ENCODE results near the gene ZNF844.

DNA sequence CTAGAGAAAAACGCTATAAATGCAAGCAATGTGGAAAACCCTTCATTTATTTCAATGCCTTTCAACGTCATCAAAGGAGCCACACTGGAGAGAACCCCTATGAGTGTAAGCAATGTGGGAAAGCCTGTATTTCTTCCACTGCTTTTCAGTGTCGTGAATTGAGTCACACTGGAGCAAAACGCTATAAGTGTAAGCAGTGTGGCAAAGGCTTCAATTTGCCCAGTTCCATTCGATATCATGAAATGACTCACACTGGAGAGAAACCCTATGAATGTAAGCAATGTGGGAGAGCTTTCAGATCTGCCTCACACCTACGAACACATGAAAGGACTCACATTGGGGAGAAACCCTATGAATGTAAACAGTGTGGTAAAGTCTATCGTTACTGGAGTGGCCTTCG, 48.2 kb downstream of the ZNF844 start:
- TF ChIP-seq CTCF (IDR thresholded peaks at IDR 0.05) (no peak), POLR2AphosphoS5 (IDR thresholded peaks at IDR 0.05) (no peak)
